Transverse colon (tissue), 4 donors: ENCODE measurements around the gene FBXO41.

Experiments used
- EP300 ChIP-seq: sonication (generic); formaldehyde crosslinking; IDR thresholded peaks from one replicate; pipeline ENCODE4 v1.6.1; 2017; ENCODE audit warnings: antibody characterized with exemption, low read depth
- POLR2A ChIP-seq: fragments of 450-650 bp; IDR thresholded peaks from one replicate; pipeline ENCODE4 v1.6.1; 2016; ENCODE audit warnings: antibody characterized with exemption, mild to moderate bottlenecking, moderate library complexity
- POLR2AphosphoS5 ChIP-seq, 3 donors: sonication (generic); formaldehyde crosslinking; IDR thresholded peaks; one replicate each; pipeline ENCODE4 v1.6.1; 2016; ENCODE audit warnings: antibody characterized with exemption in 3 of 3
- TF ChIP-seq, protein P1 (sequence below), 5 experiments: fragments of 200-600 bp in 3 of 5; fragments of 450-650 bp in 2 of 5; sonication (generic) in 3 of 5; IDR thresholded peaks; 1 replicate in 2 of 5; 2 replicates in 3 of 5; pipeline ENCODE4 v1.5.1; 2016 to 2017; ENCODE audit warnings: antibody characterized with exemption in 5 of 5, inconsistent platforms in 3 of 5, mild to moderate bottlenecking in 2 of 5, moderate library complexity in 1 of 5

DNA sequence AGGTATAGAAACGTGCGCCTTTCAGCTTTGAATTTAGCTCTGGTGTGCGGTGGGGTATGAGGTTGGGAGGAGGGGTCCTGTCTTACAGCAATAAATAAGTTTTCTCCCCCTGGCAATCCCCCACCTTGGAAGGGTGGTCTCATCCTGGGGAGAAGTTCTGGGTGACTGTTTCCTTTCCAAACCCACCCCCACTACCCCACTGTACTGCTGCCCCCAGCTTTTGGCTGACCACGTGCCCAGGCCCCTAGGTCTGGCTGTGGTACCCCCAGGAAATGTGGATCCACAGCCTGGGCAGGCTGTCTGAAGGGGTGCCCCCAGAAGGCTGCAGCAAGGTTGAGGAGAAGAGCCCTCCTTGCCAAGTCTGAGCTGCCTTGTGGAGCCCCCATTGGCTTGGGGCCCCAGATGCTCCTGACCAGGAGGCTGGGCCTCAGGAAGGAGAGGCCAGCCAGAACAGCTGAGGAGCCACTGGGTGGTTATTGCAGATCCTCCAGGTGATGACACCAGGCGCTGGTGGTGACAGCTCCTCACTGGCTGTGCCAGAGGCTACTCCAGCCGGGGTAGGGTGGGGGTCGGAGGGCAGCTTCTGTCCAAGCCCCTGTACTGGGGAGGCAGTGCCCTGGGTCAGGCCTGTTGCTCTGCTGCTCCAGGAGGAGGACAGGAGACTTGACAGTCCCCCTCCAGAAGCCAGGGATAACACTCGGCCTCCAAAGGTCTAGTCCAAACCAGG is 25.9 kb downstream of the FBXO41 start:
- TF ChIP-seq, protein P1, sequence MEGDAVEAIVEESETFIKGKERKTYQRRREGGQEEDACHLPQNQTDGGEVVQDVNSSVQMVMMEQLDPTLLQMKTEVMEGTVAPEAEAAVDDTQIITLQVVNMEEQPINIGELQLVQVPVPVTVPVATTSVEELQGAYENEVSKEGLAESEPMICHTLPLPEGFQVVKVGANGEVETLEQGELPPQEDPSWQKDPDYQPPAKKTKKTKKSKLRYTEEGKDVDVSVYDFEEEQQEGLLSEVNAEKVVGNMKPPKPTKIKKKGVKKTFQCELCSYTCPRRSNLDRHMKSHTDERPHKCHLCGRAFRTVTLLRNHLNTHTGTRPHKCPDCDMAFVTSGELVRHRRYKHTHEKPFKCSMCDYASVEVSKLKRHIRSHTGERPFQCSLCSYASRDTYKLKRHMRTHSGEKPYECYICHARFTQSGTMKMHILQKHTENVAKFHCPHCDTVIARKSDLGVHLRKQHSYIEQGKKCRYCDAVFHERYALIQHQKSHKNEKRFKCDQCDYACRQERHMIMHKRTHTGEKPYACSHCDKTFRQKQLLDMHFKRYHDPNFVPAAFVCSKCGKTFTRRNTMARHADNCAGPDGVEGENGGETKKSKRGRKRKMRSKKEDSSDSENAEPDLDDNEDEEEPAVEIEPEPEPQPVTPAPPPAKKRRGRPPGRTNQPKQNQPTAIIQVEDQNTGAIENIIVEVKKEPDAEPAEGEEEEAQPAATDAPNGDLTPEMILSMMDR (IDR thresholded peaks at IDR 0.05) = no peak
- TF ChIP-seq POLR2A (no peak), EP300 (no peak), POLR2AphosphoS5 (IDR thresholded peaks at IDR 0.05) (no peak)
